Measurements from ENCODE around the gene LSM11. TPM values are rescaled to one million over a fixed set of nuclear protein-coding genes. Genes with fewer than 3 reads are reported as not detected.

Gene LSM11
- total and polyA plus RNA-seq, 2 of the 4 experiments (the other 2 are of a cell fraction): 1.4 to 3.0 TPM

DNA sequence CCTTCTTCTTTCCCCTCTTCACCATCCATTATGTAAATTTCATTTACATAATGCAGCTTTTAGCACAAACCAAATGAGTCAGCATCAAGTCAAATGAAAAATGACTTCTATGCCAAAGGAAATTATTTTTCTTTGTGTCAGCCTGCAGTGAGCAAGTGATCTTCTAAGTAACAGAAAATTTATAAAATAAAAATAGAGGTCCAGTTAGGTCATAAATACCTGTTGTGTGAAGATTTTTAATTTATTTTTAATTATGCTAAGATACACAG is 29.0 kb upstream of the LSM11 start:
- ATAC-seq (ENCODE audit: low read depth): no peak
- Histone ChIP-seq H3K23ac (ENCODE audit: low read depth, low read length) (no peak overlapping the region), H2BK120ac (ENCODE audit: low read depth, low read length) (no peak overlapping the region), H3K18ac (ENCODE audit: low read depth, low read length) (no peak overlapping the region), H3K14ac (replicated peaks; ENCODE audit: low read depth, low read length) (no peak overlapping the region), H2BK15ac (ENCODE audit: low read depth, low read length) (no peak overlapping the region), H3K4me1 (ENCODE audit: control insufficient read depth, insufficient read depth, low read length) (peaks cover 2% of the 10 kb centered on the region; the same call in 1 of the 2 replicates), H3K4me3 (ENCODE audit: insufficient read depth, low read depth, low read length) (no peak overlapping the region), H3K27me3 (ENCODE audit: control insufficient read depth, insufficient read depth, low read length) (no peaks in the 10 kb centered on the region), H4K8ac (ENCODE audit: low read depth in 2 of 2, low read length in 2 of 2) (no peak overlapping the region), H3K4ac (ENCODE audit: low read depth, low read length) (no peak overlapping the region), H2AK9ac (replicated peaks; ENCODE audit: low read depth, low read length, poor library complexity) (no peak overlapping the region), H3K9me1 (ENCODE audit: insufficient read depth, low read length) (peaks cover 5% of the 10 kb centered on the region), H3K9ac (ENCODE audit: low read depth, low read length) (no peak overlapping the region), H3K27ac (ENCODE audit: insufficient read depth, low read length) (no peak overlapping the region), H3K56ac (ENCODE audit: extremely low read depth, insufficient read depth, low read length) (no peak overlapping the region), H3K36me3 (ENCODE audit: control insufficient read depth, insufficient read depth, low read length) (no peaks in the 10 kb centered on the region), H3K79me1 (ENCODE audit: low read depth in 1 of 2, low read length in 2 of 2) (no peaks in the 10 kb centered on the region), H3K9me3 (ENCODE audit: control insufficient read depth, insufficient read depth, low read length) (no peaks in the 10 kb centered on the region), H4K91ac (ENCODE audit: insufficient read depth, low read depth, low read length) (no peak overlapping the region), H2AK5ac (ENCODE audit: low read depth, low read length) (no peak overlapping the region), H2BK5ac (ENCODE audit: low read depth, low read length, poor library complexity, severe bottlenecking) (peak overlapping the region; percentile 5), H2AFZ (replicated peaks; ENCODE audit: low read length, poor library complexity) (no peak overlapping the region), H4K5ac (ENCODE audit: low read depth, low read length) (no peak overlapping the region), H3K4me2 (ENCODE audit: low read depth, low read length) (no peak overlapping the region), H4K20me1 (ENCODE audit: insufficient read depth, low read length) (no peaks in the 10 kb centered on the region), H2BK20ac (ENCODE audit: low read depth, low read length) (no peak overlapping the region)
- intact Hi-C loops (cut with micrococcal nuclease): loop anchor here (10.0 kb wide), 1 partner anchor 210 kb away; no protein-coding TSS in a partner anchor
- DNase-seq: no peak
- ChIA-PET CTCF (no interaction called here), POLR2A (ENCODE audit: unreplicated experiment) (no interaction called here)
- dilution Hi-C loops (cut with HindIII; ENCODE audit: low sequenced_read_pairs, unreplicated experiment): no loop called here
- in situ Hi-C loops (cut with MboI; ENCODE audit: low sequenced_read_pairs): loop anchor here (10.0 kb wide), 2 partner anchors 210 to 360 kb away; no protein-coding TSS in a partner anchor
- no TSS peak for BruUV-seq (replicated peaks)
- TF ChIP-seq CTCF (conservative IDR thresholded peaks at IDR 0.05; ENCODE audit: low read depth, low read length) (no peak), MXI1 (IDR thresholded peaks at IDR 0.05; ENCODE audit: borderline replicate concordance, low read depth, low read length) (no peak), CHD1 (IDR thresholded peaks at IDR 0.05; ENCODE audit: low read depth, low read length) (no peak)
